HG03108 (cell line): ENCODE results near the gene NRXN3.

ENCODE experiments used
- ATAC-seq: cut with Tn5 transposase; IDR thresholded peaks from one replicate; pipeline ENCODE4 v1.9.1; 2021; ENCODE audit warnings: moderate library complexity; ENCODE audit not compliant: unreplicated experiment

Gene NRXN3

DNA sequence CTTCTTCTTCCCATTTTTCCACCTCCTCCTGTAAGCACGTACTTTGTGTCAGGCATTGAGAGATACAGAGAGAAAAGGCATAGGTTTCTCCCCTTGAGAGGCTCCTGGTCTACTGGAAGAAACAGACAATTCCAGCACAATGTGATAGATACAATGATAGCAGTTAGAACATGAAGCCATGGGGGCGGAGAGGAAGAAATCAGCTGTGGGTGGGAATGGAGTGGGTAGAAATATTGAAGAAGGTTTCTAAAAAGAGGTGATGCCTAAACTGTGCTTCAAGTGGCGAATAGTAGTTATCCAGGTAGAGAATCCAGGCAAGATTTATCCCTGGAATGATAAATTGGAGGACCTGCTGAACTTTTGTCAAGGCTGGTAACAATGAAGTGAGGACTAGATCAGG, 528.8 kb downstream of the NRXN3 start:
- no peak for ATAC-seq

DNA sequence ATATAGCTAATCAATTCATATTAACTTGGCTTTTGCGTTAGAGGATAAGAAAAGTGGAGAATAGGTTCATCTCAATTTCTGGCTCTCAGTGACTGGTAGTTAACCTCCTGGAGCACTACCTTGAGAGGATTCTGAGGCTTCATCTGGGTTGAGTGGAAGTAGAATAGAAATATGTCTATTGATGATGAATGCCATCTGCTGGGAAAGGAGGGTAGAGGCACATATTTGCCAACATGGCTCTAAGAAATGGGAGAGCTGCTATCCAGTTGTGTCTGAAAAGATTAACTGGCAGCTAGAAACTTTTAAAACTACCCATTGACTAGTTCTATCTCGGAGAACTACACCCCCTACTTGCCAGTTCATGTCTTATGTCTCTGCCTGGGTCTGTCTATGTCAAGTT, 530.1 kb downstream of the NRXN3 start:
- no peak for ATAC-seq

GRCh38 chr14:78701246-78701645, 531.1 kb downstream of the NRXN3 start:
- no peak for ATAC-seq

- no peak for ATAC-seq
Observed at GRCh38 chr14:78704965-78705364, 534.8 kb downstream of the NRXN3 start.

GRCh38 chr14:78705989-78706388, 535.8 kb downstream of the NRXN3 start:
- no peak for ATAC-seq

DNA sequence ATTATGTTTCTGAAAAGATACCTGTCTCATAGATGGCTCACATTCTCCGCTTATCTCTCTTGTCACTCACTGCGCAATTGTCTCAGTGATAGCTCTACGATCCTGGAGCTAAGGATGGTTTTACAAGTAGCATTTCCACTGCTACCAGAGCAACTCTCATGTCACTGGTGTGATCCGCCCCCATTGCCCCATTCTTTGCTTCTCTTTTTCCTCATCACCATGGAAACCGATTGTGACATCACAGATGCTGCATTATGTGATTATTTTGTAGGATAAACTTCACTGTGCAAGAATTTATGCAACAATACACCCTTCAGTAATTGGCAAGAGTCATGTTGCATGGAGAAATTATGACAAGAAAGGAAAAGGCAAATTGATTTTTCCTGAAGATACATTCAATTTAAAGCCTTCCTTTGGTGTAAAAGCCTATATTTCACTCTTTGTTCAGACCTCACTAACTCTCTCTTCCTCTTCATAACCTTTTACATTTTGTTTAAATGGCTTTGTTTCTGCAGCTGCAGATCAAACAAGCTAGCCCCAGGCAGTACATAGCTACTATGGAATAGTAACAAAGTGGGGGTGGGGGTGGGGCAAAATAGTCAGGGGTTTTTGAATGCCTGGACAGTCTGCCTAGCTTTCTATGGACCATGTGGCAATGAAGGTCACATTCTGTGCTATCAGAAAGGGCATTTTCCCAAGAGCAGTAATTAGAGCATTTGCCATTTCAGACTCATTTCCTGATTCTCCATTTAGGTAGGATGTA, 539.8 kb downstream of the NRXN3 start:
- ATAC-seq: no peak

- ATAC-seq: no peak
Observed at GRCh38 chr14:78710963-78711362, 540.8 kb downstream of the NRXN3 start.

GRCh38 chr14:78713716-78714115, 543.5 kb downstream of the NRXN3 start:
- ATAC-seq: no peak

DNA sequence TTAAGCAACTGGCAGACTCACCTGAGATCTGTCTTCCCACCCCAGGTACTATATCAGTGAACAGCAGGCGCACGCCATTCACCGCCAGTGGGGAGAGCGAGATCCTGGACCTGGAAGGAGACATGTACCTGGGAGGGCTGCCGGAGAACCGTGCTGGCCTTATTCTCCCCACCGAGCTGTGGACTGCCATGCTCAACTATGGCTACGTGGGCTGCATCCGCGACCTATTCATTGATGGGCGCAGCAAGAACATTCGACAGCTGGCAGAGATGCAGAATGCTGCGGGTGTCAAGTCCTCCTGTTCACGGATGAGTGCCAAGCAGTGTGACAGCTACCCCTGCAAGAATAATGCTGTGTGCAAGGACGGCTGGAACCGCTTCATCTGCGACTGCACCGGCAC, 544.5 kb downstream of the NRXN3 start:
- no peak for ATAC-seq

GRCh38 chr14:78721756-78722480, 551.7 kb downstream of the NRXN3 start:
- ATAC-seq: no peak

DNA sequence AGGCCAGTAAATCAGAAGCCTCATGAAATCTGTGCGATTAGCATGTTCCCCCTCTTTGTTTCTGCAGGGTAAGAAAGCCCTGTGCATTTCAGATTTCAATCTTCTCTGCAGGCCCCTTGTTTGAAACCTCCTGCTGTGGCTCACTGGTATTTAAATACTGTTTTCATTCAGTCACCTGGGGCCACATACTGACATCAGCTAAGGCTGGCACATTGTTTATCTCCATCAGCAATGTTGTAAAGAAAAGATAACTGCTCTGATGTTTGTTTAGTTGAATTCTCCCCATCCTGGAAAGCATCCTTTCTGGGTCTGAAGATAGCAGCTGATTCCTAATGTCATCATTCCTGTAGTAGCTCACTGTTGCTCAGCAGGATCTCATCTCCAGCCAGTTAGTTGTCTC, 554.9 kb downstream of the NRXN3 start:
- ATAC-seq: no peak

DNA sequence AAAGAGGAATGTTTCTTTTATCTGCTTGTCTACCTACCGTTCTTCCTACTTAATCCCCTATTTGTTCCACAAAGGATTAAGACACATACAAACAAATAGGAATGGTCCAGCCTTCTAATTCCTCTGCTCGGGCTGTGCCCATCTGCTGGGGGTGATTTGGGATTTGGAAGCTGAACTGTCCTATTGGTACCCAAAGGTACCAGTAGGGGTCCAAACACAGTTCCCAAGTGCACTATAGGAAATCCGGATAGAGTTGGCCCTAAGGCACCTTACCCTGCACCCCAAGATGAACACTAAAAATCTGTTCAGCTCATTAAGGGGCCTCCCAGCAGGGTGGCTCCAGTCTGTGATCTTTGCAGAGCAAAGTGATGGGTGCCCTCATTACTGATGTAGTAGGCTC, 566.9 kb downstream of the NRXN3 start:
- no peak for ATAC-seq

DNA sequence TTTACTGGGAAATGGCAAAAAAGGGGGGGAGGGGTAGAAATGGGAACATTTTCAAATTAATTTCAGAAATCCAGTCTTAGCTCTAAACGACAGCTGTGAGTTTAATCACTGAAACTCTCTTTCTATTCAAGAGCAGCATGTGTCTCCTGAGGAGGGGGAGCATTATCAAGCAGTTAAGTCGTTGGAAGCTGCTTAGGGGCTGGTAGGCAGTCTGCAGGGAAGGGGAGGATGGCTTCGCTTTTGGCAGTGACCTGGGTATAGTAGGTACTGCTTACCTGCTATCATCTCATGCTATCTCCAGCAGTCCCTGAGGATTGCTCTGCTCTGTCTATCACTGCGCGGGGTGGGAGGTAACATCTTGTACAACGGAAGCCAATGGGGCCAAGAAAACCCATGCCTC, 567.4 kb downstream of the NRXN3 start:
- no peak for ATAC-seq

- no peak for ATAC-seq
Observed at GRCh38 chr14:78746086-78746595, 576.0 kb downstream of the NRXN3 start.

- ATAC-seq: no peak
Observed at GRCh38 chr14:78747813-78748212, 577.6 kb downstream of the NRXN3 start.

DNA sequence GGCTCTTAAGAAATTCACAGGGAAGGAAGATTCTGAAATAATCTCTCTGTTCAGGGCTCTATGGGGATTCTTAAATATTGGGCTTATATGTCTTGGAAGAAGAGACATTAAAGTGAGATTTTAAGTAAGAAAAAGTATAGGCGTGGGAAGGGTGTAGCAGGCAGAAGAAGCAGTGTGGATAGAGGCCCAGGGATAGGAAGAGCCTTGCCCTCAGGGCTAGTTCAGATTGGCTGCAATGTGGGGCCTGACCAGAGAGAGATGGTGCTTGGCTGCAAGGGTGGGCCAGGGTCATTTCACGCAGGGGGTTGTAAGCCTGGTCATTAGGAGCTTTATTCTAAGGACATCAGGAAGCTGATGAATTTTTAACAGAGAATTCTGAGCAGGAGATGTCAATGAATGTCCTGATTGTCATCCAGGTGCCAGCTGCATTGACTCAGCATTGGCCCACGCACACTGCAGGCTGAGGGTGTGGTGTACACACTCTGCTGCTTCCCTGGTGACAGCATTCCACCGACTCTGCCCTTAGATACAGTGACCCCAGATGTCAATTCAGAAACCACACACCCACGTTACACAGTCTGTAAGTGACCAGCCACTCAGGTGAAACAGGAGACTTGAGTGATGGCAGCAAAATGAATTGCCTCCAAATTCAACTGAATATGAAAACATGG, 582.5 kb downstream of the NRXN3 start:
- ATAC-seq: no peak

DNA sequence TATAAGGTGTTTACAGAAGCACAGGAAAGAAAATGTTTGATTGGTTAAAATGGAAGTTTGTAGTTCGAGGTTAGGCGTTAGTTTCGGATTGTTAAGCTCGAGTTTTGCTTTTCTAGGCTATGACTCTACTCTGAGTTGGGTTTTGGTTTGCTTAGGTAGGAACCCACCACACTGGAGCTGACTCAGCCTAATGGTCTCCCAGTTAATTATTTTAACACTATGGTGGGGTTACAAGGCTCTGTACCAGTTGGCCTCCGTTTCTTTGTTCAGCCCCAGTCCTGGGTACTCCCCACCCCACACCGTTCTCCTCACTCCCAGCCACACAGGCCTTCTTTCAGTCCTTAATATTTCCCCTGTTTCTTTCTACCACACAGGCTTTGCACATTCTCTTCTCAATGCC, 583.9 kb downstream of the NRXN3 start:
- no peak for ATAC-seq

GRCh38 chr14:78758333-78758732, 588.2 kb downstream of the NRXN3 start:
- ATAC-seq: no peak

- ATAC-seq: no peak
Observed at GRCh38 chr14:78762331-78762730, 592.2 kb downstream of the NRXN3 start.

- ATAC-seq: no peak
Observed at GRCh38 chr14:78763746-78764145, 593.6 kb downstream of the NRXN3 start.

DNA sequence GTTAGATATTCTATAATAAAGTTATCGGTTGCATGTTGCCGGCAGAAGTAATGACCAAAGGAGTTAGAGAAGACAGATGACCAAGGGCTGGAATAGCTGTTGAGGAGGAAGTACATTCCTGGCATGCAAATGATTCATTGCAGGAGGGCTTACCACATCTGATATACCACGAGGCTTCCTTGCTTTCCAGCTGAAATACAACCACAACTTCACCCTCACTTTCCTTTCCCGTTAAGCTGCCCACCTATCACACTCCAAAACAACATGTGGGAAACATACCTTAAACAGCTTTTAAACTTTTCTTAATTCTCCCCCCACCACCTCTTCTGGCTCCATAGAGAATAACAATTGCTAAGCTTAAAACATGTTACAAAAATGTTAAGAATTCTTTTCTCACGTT, 594.1 kb downstream of the NRXN3 start:
- ATAC-seq: no peak

GRCh38 chr14:78764645-78765044, 594.5 kb downstream of the NRXN3 start:
- no peak for ATAC-seq
